ENCODE results near the gene TBC1D4. TPM values are rescaled to one million over a fixed set of nuclear protein-coding genes. Genes with fewer than 3 reads are reported as not detected.

TBC1D4 gene
- total and polyA plus RNA-seq, 2 experiments from 2014 or later, result 18.7 to 38.2 TPM

GRCh38 chr13:75480671-75481175, 1.2 kb downstream of the TBC1D4 start:
- Histone ChIP-seq H3K4me3 (peak overlapping the region; percentile 72), H2AFZ (peak overlapping the region; percentile 67; the same call in 1 of the 2 replicates), H3K79me2 (replicated peaks; ENCODE audit: insufficient read depth) (peaks cover 49% of the 10 kb centered on the region), H3K9me2 (ENCODE audit: insufficient read depth) (no peaks in the 10 kb centered on the region), H3K27ac (ENCODE audit: low read depth) (no peak overlapping the region), H3K27me3 (ENCODE audit: insufficient read depth) (peaks cover 14% of the 10 kb centered on the region), H3F3A (replicated peaks; ENCODE audit: low read depth) (no peaks in the 10 kb centered on the region; the same call in 1 of the 2 replicates), H3K36me3 (ENCODE audit: insufficient read depth) (no peaks in the 10 kb centered on the region), H4K20me1 (replicated peaks; ENCODE audit: insufficient read depth) (peaks cover 13% of the 10 kb centered on the region; the same call in 1 of the 2 replicates), H3K4me1 (ENCODE audit: insufficient read depth) (peaks cover 9% of the 10 kb centered on the region), H3K4me2 (peak overlapping the region; percentile 72)
- peak; percentile 84 for DNase-seq (ENCODE audit: low spot score)
- no peaks in the 10 kb centered on the region; the same call in 2 of the 3 replicates for H3K9me3 Mint-ChIP-seq
- peak; percentile 16 for ATAC-seq
- peaks cover 20% of the 10 kb centered on the region for H3K27me3 Mint-ChIP-seq (ENCODE audit: insufficient read depth, low read depth, poor library complexity)
- H3K27ac Mint-ChIP-seq, result peak overlapping the region; percentile 22; the same call in 1 of the 2 replicates
- peak overlapping the region; percentile 92 for H3K4me3 Mint-ChIP-seq
- TF ChIP-seq JUNB (IDR thresholded peaks at IDR 0.05; ENCODE audit: unreplicated experiment) (no peak), ETS1 (IDR thresholded peaks at IDR 0.05) (no peak), EZH2 (IDR thresholded peaks at IDR 0.05; ENCODE audit: low read depth, unreplicated experiment) (no peak), CREB1 (CRISPR knock-in tag; IDR thresholded peaks at IDR 0.05; ENCODE audit: low read depth) (peak; percentile 68), ZNF331 (CRISPR knock-in tag; IDR thresholded peaks at IDR 0.05; ENCODE audit: low read depth) (no peak)
- TF ChIP-seq, protein P1, sequence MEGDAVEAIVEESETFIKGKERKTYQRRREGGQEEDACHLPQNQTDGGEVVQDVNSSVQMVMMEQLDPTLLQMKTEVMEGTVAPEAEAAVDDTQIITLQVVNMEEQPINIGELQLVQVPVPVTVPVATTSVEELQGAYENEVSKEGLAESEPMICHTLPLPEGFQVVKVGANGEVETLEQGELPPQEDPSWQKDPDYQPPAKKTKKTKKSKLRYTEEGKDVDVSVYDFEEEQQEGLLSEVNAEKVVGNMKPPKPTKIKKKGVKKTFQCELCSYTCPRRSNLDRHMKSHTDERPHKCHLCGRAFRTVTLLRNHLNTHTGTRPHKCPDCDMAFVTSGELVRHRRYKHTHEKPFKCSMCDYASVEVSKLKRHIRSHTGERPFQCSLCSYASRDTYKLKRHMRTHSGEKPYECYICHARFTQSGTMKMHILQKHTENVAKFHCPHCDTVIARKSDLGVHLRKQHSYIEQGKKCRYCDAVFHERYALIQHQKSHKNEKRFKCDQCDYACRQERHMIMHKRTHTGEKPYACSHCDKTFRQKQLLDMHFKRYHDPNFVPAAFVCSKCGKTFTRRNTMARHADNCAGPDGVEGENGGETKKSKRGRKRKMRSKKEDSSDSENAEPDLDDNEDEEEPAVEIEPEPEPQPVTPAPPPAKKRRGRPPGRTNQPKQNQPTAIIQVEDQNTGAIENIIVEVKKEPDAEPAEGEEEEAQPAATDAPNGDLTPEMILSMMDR (conservative IDR thresholded peaks at IDR 0.05; ENCODE audit: low read depth in 2 of 2), result no peak
- H3K4me1 Mint-ChIP-seq, result peaks cover 40% of the 10 kb centered on the region
- H3K36me3 Mint-ChIP-seq (ENCODE audit: low read depth), result peaks cover 3% of the 10 kb centered on the region; the same call in 1 of the 3 replicates

DNA sequence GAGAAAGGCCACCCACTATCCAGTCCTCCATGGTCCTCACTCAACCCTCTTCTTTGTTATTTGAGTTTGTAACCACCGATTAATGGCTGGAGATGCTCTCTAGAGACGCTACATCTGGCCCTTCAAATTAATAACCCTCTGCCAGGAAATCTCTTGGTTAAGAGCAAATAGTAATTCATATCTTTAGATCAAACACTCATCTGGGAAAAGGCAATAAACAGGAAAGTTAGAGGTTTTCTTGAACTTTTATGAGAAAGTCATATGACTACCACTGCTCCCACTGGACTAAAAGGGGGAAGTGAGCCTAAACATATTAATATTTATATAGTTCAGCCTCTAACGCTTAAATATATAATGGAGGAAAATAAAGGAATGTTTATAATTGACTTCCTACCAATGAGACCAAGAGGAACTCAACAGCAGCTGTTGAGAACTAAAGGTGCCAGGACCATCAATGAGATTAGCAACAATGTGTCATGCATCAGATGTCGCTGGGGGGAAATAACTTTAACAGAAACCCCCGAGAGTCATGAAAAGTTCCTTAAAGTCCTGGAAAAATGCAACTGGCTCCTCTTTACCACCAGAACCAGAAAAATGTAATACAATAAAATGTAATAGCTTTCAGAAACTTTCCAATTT, 2.7 kb downstream of the TBC1D4 start:
- Histone ChIP-seq H3K4me1 (ENCODE audit: insufficient read depth) (peaks cover 4% of the 10 kb centered on the region), H3K36me3 (ENCODE audit: insufficient read depth) (no peaks in the 10 kb centered on the region), H3K4me3 (no peak overlapping the region), H3K79me2 (replicated peaks; ENCODE audit: insufficient read depth) (peaks cover 61% of the 10 kb centered on the region), H3F3A (replicated peaks; ENCODE audit: low read depth) (no peaks in the 10 kb centered on the region; the same call in 1 of the 2 replicates), H3K27me3 (ENCODE audit: insufficient read depth) (peaks cover 14% of the 10 kb centered on the region), H3K27ac (ENCODE audit: low read depth) (no peak overlapping the region), H3K9me2 (ENCODE audit: insufficient read depth) (no peaks in the 10 kb centered on the region), H3K4me2 (no peak overlapping the region), H2AFZ (no peak overlapping the region), H4K20me1 (replicated peaks; ENCODE audit: insufficient read depth) (peaks cover 13% of the 10 kb centered on the region)
- Mint-ChIP-seq H3K4me3 (peak overlapping the region; percentile 92; the same call in 2 of the 3 replicates), H3K9me3 (no peaks in the 10 kb centered on the region; the same call in 2 of the 3 replicates), H3K4me1 (peaks cover 33% of the 10 kb centered on the region), H3K27ac (no peak overlapping the region), H3K36me3 (ENCODE audit: low read depth) (peaks cover 3% of the 10 kb centered on the region; the same call in 1 of the 3 replicates), H3K27me3 (ENCODE audit: insufficient read depth, low read depth, poor library complexity) (peaks cover 18% of the 10 kb centered on the region)
- no peak for DNase-seq (ENCODE audit: low spot score)
- ATAC-seq, result no peak
- TF ChIP-seq NANOG (IDR thresholded peaks at IDR 0.05; ENCODE audit: borderline replicate concordance) (no peak), CREB1 (CRISPR knock-in tag; IDR thresholded peaks at IDR 0.05; ENCODE audit: low read depth) (no peak), ZNF331 (CRISPR knock-in tag; IDR thresholded peaks at IDR 0.05; ENCODE audit: low read depth) (no peak), EZH2 (IDR thresholded peaks at IDR 0.05; ENCODE audit: low read depth, unreplicated experiment) (no peak), JUNB (IDR thresholded peaks at IDR 0.05; ENCODE audit: unreplicated experiment) (no peak), STAT1 (IDR thresholded peaks at IDR 0.05; ENCODE audit: unreplicated experiment) (no peak), ETS1 (IDR thresholded peaks at IDR 0.05) (no peak), POLR2AphosphoS5 (IDR thresholded peaks at IDR 0.05; ENCODE audit: low read depth) (no peak), EZH2phosphoT487 (IDR thresholded peaks at IDR 0.05; ENCODE audit: unreplicated experiment) (no peak)
- TF ChIP-seq, protein P2, sequence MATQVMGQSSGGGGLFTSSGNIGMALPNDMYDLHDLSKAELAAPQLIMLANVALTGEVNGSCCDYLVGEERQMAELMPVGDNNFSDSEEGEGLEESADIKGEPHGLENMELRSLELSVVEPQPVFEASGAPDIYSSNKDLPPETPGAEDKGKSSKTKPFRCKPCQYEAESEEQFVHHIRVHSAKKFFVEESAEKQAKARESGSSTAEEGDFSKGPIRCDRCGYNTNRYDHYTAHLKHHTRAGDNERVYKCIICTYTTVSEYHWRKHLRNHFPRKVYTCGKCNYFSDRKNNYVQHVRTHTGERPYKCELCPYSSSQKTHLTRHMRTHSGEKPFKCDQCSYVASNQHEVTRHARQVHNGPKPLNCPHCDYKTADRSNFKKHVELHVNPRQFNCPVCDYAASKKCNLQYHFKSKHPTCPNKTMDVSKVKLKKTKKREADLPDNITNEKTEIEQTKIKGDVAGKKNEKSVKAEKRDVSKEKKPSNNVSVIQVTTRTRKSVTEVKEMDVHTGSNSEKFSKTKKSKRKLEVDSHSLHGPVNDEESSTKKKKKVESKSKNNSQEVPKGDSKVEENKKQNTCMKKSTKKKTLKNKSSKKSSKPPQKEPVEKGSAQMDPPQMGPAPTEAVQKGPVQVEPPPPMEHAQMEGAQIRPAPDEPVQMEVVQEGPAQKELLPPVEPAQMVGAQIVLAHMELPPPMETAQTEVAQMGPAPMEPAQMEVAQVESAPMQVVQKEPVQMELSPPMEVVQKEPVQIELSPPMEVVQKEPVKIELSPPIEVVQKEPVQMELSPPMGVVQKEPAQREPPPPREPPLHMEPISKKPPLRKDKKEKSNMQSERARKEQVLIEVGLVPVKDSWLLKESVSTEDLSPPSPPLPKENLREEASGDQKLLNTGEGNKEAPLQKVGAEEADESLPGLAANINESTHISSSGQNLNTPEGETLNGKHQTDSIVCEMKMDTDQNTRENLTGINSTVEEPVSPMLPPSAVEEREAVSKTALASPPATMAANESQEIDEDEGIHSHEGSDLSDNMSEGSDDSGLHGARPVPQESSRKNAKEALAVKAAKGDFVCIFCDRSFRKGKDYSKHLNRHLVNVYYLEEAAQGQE (IDR thresholded peaks at IDR 0.05; ENCODE audit: unreplicated experiment), result no peak
- TF ChIP-seq, protein P1 (conservative IDR thresholded peaks at IDR 0.05; ENCODE audit: low read depth in 2 of 2), result no peak
